Osteoblast (primary cell): ENCODE results near the gene HRK. TPM values are rescaled to one million over a fixed set of nuclear protein-coding genes. Genes with fewer than 3 reads are reported as not detected.

Experiments used
- DNase-seq: peaks from one replicate; pipeline ENCODE4 v3.0.0; 2011; ENCODE audit warnings: low spot score, mixed read lengths; ENCODE audit not compliant: insufficient read length; ENCODE audit errors: missing footprints
- H2AFZ ChIP-seq: 2 replicates; pipeline ENCODE4 v1.6.0; 2011; ENCODE audit warnings: mild to moderate bottlenecking, low read length
- H3K27ac ChIP-seq: 2 replicates; pipeline ENCODE4 v1.5.1; 2011; ENCODE audit warnings: mild to moderate bottlenecking, low read depth, low read length, moderate library complexity
- H3K27me3 ChIP-seq: 2 replicates; pipeline ENCODE4 v1.6.0; 2012; ENCODE audit warnings: mild to moderate bottlenecking, control low read depth, inconsistent platforms, low read length, moderate library complexity; ENCODE audit not compliant: insufficient read depth
- H3K36me3 ChIP-seq: 2 replicates; pipeline ENCODE4 v1.5.1; 2011; ENCODE audit warnings: mild to moderate bottlenecking, low read length, control low read depth, moderate library complexity; ENCODE audit not compliant: insufficient read depth
- H3K4me1 ChIP-seq: 2 replicates; pipeline ENCODE4 v1.5.1; 2011; ENCODE audit warnings: mild to moderate bottlenecking, low read length, control low read depth, moderate library complexity; ENCODE audit not compliant: insufficient read depth
- H3K4me2 ChIP-seq: 2 replicates; pipeline ENCODE4 v1.6.0; 2011; ENCODE audit warnings: mild to moderate bottlenecking, low read length; ENCODE audit not compliant: insufficient read depth
- H3K4me3 ChIP-seq: fragments of 200-600 bp; sonication (generic); 3 replicates; pipeline ENCODE4 v1.5.1; 2012; ENCODE audit warnings: mild to moderate bottlenecking, low read length, inconsistent platforms; ENCODE audit not compliant: insufficient read depth
- H3K79me2 ChIP-seq: 2 replicates; pipeline ENCODE4 v1.6.0; 2012; ENCODE audit warnings: mild to moderate bottlenecking, low read length, control low read depth, inconsistent platforms; ENCODE audit not compliant: insufficient read depth
- H3K9me3 ChIP-seq: 2 replicates; pipeline ENCODE4 v1.5.1; 2011; ENCODE audit warnings: low read depth, low read length, control low read depth
- H4K20me1 ChIP-seq: 2 replicates; pipeline ENCODE4 v1.6.0; 2012; ENCODE audit warnings: mild to moderate bottlenecking, low read length, control low read depth; ENCODE audit not compliant: insufficient read depth
- total RNA-seq: library from RNA; depleted of rRNA; stranded (reverse); fragments of >200 nt; gene quantifications from 2 replicates; pipeline ENCODE4 v1.2.3, GENCODE V29; 2012
- TF ChIP-seq, protein P1 (sequence below): IDR thresholded peaks from 2 replicates; pipeline ENCODE4 v1.5.1; 2011; ENCODE audit warnings: mild to moderate bottlenecking, low read depth, low read length, moderate library complexity; ENCODE audit errors: extremely low read depth

Gene HRK
- total RNA-seq, 1 donor, result under 0.01 TPM

DNA sequence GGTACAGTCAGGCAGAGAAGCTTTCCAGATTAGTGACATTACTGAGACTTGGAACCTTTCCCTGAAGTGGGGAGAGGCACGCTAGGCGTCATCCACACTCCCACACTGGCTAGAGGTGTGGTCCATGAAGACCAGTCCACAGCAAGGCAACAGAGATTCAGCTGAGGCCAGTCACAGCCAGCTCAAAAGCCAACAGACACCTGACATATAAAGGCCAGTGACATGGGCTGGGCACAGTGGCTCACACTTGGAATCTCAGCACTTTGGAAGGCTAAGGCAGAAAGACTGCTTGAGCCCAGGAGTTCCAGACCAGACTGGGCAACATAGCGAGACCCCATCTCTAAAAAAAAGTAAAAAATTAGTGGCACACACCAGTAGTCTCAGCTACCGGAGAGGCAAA is 10.9 kb downstream of the HRK start:
- Histone ChIP-seq H3K27ac (no peak overlapping the region), H3K27me3 (peaks cover 4% of the 10 kb centered on the region), H3K4me1 (no peaks in the 10 kb centered on the region), H3K4me2 (no peak overlapping the region), H3K4me3 (no peak overlapping the region), H3K9me3 (no peaks in the 10 kb centered on the region), H4K20me1 (no peaks in the 10 kb centered on the region), H3K79me2 (no peaks in the 10 kb centered on the region), H2AFZ (no peak overlapping the region), H3K36me3 (no peaks in the 10 kb centered on the region)
- TF ChIP-seq, protein P1, sequence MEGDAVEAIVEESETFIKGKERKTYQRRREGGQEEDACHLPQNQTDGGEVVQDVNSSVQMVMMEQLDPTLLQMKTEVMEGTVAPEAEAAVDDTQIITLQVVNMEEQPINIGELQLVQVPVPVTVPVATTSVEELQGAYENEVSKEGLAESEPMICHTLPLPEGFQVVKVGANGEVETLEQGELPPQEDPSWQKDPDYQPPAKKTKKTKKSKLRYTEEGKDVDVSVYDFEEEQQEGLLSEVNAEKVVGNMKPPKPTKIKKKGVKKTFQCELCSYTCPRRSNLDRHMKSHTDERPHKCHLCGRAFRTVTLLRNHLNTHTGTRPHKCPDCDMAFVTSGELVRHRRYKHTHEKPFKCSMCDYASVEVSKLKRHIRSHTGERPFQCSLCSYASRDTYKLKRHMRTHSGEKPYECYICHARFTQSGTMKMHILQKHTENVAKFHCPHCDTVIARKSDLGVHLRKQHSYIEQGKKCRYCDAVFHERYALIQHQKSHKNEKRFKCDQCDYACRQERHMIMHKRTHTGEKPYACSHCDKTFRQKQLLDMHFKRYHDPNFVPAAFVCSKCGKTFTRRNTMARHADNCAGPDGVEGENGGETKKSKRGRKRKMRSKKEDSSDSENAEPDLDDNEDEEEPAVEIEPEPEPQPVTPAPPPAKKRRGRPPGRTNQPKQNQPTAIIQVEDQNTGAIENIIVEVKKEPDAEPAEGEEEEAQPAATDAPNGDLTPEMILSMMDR, result no peak
- DNase-seq, result no peak

DNA sequence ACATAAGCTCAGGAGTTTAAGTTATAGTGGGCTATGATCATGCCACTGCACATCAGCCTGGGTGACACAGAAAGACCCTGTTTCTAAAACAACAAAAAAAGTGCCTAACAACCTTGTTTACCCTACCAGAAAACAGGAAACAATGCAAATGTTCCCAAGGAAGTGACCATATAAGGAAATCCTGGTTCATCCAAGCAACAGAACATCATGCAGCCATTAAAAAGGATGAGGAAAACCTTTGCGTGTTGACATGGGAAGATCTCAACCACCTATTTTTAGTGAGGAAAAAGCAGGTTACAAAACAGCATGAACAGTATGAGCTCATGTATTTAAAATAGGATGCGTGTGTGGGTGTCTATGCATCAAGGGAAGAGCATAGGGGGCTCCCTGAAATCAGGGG is 13.7 kb downstream of the HRK start:
- H2AFZ ChIP-seq, result no peak overlapping the region
- H3K27me3 ChIP-seq, result no peaks in the 10 kb centered on the region
- no peak for DNase-seq
- no peak overlapping the region for H3K4me3 ChIP-seq
- TF ChIP-seq, protein P1, result no peak
- peaks cover 12% of the 10 kb centered on the region for H3K4me1 ChIP-seq
- H3K27ac ChIP-seq, result no peak overlapping the region
- H3K9me3 ChIP-seq, result no peaks in the 10 kb centered on the region
- no peaks in the 10 kb centered on the region for H4K20me1 ChIP-seq
- H3K36me3 ChIP-seq, result no peaks in the 10 kb centered on the region
- no peaks in the 10 kb centered on the region for H3K79me2 ChIP-seq
- H3K4me2 ChIP-seq, result no peak overlapping the region

DNA sequence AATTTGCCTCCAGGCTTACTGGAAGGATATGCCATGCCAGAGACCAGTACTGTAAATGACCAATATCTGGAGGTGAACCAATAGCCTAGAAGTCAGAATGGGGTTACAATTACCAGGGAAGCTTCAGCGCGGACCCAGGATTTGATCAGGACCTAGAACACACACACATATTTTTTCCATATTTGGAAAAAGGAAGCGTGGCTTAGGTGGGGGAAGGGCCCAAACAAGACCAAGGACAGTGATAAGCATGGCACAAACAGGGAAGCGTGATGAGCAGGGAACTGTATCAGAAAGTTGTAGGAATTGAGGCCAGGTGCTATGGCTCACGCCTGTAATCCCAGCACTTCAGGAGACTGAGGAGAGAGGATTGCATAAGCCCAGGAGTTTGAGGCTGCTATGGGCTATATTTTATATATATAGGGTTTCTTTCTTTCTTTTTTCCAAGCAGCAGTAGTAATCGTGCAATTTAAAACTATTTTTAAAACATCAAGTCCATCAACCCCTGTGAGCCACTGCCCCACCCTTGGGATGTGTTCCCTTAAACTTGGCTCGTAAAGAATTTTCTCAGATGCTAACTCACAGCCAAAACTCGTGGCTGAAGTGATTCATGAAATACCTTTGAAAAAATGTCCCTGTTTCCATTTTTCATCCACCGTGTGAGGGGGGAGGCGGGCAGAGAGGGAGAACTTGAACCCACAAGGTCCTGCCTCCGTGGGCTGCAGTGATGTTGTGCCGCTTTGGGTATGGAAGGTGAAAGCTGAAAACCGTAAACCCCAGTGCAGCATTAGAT is 16.7 kb downstream of the HRK start:
- peaks cover 33% of the 10 kb centered on the region for H3K4me1 ChIP-seq
- no peak overlapping the region for H3K4me3 ChIP-seq
- no peaks in the 10 kb centered on the region for H3K79me2 ChIP-seq
- TF ChIP-seq, protein P1, result no peak
- no peaks in the 10 kb centered on the region for H3K27me3 ChIP-seq
- H2AFZ ChIP-seq, result peak overlapping the region; percentile 40
- H3K4me2 ChIP-seq, result peak overlapping the region; percentile 70
- H4K20me1 ChIP-seq, result no peaks in the 10 kb centered on the region
- peak overlapping the region; percentile 24 for H3K27ac ChIP-seq
- H3K36me3 ChIP-seq, result no peaks in the 10 kb centered on the region
- no peaks in the 10 kb centered on the region for H3K9me3 ChIP-seq
- no peak for DNase-seq

DNA sequence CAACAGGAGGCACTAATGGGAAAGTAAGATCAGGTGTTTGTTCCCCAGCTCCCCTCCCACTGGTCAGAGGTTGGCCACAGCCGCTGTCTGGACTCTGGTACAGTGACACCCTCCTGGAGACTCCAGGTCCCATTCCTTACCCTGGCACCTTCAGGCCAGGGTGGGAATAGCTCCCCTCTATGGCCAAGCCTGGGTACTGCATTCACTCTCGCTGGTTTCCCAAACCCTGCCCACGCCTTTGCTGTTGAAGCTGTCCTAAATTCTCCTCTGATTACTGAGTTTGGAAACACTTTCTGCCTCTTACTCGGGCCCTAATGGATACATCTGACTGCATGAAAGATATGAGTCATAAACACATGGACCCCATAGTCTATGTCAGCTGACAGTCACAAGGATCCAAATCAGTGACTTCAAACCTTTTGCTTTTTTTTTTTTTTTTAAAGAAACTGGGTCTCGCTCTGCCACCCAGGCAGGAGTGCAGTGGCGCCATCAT is 17.9 kb downstream of the HRK start:
- no peak overlapping the region for H3K27ac ChIP-seq

More for the DNA sequence above, 17.9 kb downstream of the HRK start:
- DNase-seq, result no peak
- Histone ChIP-seq H4K20me1 (no peaks in the 10 kb centered on the region), H3K36me3 (no peaks in the 10 kb centered on the region), H3K27me3 (peaks cover 11% of the 10 kb centered on the region), H3K79me2 (no peaks in the 10 kb centered on the region), H3K4me1 (peaks cover 34% of the 10 kb centered on the region), H2AFZ (no peak overlapping the region), H3K9me3 (no peaks in the 10 kb centered on the region), H3K4me2 (no peak overlapping the region), H3K4me3 (no peak overlapping the region)
- TF ChIP-seq, protein P1, result peak; percentile 64
